ENCODE data around the gene SCN2B. TPM values are rescaled to one million over a fixed set of nuclear protein-coding genes. Genes with fewer than 3 reads are reported as not detected.

SCN2B gene
- total and polyA plus RNA-seq, 12 donors = 2.9 to 26.7 (median 16.1) TPM

GRCh38 chr11:118148240-118148639 is 28.2 kb downstream of the SCN2B start:
- H3K36me3 ChIP-seq = no peaks in the 10 kb centered on the region
- 74 to 83% methylated on average over 8 of the region's 8 CpGs for WGBS, 2 donors
- TF ChIP-seq CTCF (IDR thresholded peaks at IDR 0.05) = no peak
- DNase-seq = no peak
- peaks cover 0 to 54% (median 14%) of the 10 kb centered on the region in 7 donors for H3K27me3 ChIP-seq
- no peaks in the 10 kb centered on the region for H3K9me3 ChIP-seq
- H3K27ac ChIP-seq = peak overlapping the region in 7 of 10 donors; percentile 40 to 84 (median 80)
- peaks cover 0 to 68% (median 32%) of the 10 kb centered on the region in 9 donors for H3K4me1 ChIP-seq
- peak overlapping the region in 2 of 10 donors; percentile 11 to 17 for H3K4me3 ChIP-seq
- no peak for ATAC-seq
- intact Hi-C loops (cut with DNase I) = loop anchor here in 6 of 10 donors (5.0 to 10.0 kb wide), 6 partner anchors 34 to 339 kb away; partner anchors contain the start of gene UBE4A (in 2 of the 6)

GRCh38 chr11:118147502-118147901 is 28.9 kb downstream of the SCN2B start:
- Histone ChIP-seq H3K36me3 (peaks cover 0 to 1% (median 0%) of the 10 kb centered on the region in 9 donors), H3K27ac (peak overlapping the region in 6 of 10 donors; percentile 40 to 84 (median 80)), H3K27me3 (peaks cover 0 to 47% (median 10%) of the 10 kb centered on the region in 7 donors), H3K4me1 (peaks cover 0 to 64% (median 32%) of the 10 kb centered on the region in 9 donors), H3K4me3 (no peak overlapping the region), H3K9me3 (no peaks in the 10 kb centered on the region)
- 61 to 62% methylated on average over 3 of the region's 3 CpGs for whole genome bisulfite sequencing, 2 donors
- intact Hi-C loops (cut with DNase I) = loop anchor here in 7 of 10 donors (2.0 to 10.0 kb wide), 7 partner anchors 23 to 340 kb away; partner anchors contain the start of gene UBE4A (in 2 of the 7)
- DNase-seq = no peak
- no peak for ATAC-seq
- no peak for TF ChIP-seq CTCF (IDR thresholded peaks at IDR 0.05)

GRCh38 chr11:118146554-118146953 is 29.9 kb downstream of the SCN2B start:
- intact Hi-C loops (cut with DNase I) = loop anchor here in 7 of 10 donors (2.0 to 10.0 kb wide), 7 partner anchors 24 to 341 kb away; partner anchors contain the start of gene UBE4A (in 2 of the 7)
- H3K4me3 ChIP-seq = peak overlapping the region in 1 of 10 donors; percentile 66
- DNase-seq (no peak), ATAC-seq (no peak)
- peaks cover 0 to 58% (median 30%) of the 10 kb centered on the region in 9 donors for H3K4me1 ChIP-seq
- H3K27me3 ChIP-seq = peaks cover 0 to 41% (median 4%) of the 10 kb centered on the region in 7 donors
- H3K36me3 ChIP-seq = peaks cover 0 to 10% (median 0%) of the 10 kb centered on the region in 9 donors
- 82 to 88% methylated on average over 6 of the region's 6 CpGs for WGBS, 2 donors
- peak overlapping the region in 7 of 10 donors; percentile 35 to 84 (median 80) for H3K27ac ChIP-seq
- no peak for TF ChIP-seq CTCF (IDR thresholded peaks at IDR 0.05)
- no peaks in the 10 kb centered on the region for H3K9me3 ChIP-seq

GRCh38 chr11:118145285-118146227 is 30.9 kb downstream of the SCN2B start:
- DNase-seq = peak; percentile 83 to 85
- peaks cover 0 to 10% (median 0%) of the 10 kb centered on the region in 9 donors for H3K36me3 ChIP-seq
- H3K4me3 ChIP-seq = peak overlapping the region; percentile 39 to 70 (median 62)
- TF ChIP-seq CTCF (IDR thresholded peaks at IDR 0.05) = peak; percentile 79 to 95 (median 94)
- peaks cover 0 to 33% (median 4%) of the 10 kb centered on the region in 7 donors for H3K27me3 ChIP-seq
- H3K4me1 ChIP-seq = peaks cover 0 to 58% (median 30%) of the 10 kb centered on the region in 9 donors
- H3K27ac ChIP-seq = peak overlapping the region in 9 of 10 donors; percentile 35 to 84 (median 71)
- ATAC-seq = peak; percentile 83 to 94 (median 88)
- no peaks in the 10 kb centered on the region for H3K9me3 ChIP-seq
- 2 to 4% methylated on average over 44 to 78 of the region's 78 CpGs for WGBS, 2 donors
- intact Hi-C loops (cut with DNase I) = loop anchor here in 9 of 10 donors (1.0 to 10.0 kb wide), 11 partner anchors 25 to 342 kb away; partner anchors contain the start of gene UBE4A (in 2 of the 9)
